HepG2 (cell line): ENCODE measurements around the gene MOV10L1. TPM values are rescaled to one million over a fixed set of nuclear protein-coding genes. Genes with fewer than 3 reads are reported as not detected.
A peak's percentile ranks its signal among the peaks of the same experiment; 100 is the strongest.

ENCODE experiments used
- ARID3A ChIP-seq: IDR thresholded peaks from 2 replicates; pipeline ENCODE4 v1.6.1; 2012; ENCODE audit warnings: low read depth, low read length, improper control_type of control experiment
- CBX5 ChIP-seq: sonication (generic); formaldehyde crosslinking; IDR thresholded peaks from 2 replicates; pipeline ENCODE4 v1.4.0; 2020; ENCODE audit warnings: missing genetic modification reagents, borderline replicate concordance
- FLYWCH1 ChIP-seq: sonication (generic); formaldehyde crosslinking; IDR thresholded peaks from 2 replicates; pipeline ENCODE4 v1.8.1; 2023; ENCODE audit warnings: mild to moderate bottlenecking, missing genetic modification reagents
- FOXJ3 ChIP-seq: sonication (generic); formaldehyde crosslinking; IDR thresholded peaks from 2 replicates; pipeline ENCODE4 v1.4.0; 2020; ENCODE audit warnings: missing genetic modification reagents, mild to moderate bottlenecking, borderline replicate concordance
- GZF1 ChIP-seq: sonication (generic); formaldehyde crosslinking; IDR thresholded peaks from 2 replicates; pipeline ENCODE4 v1.5.1; 2020; ENCODE audit warnings: mild to moderate bottlenecking, missing genetic modification reagents
- MYNN ChIP-seq: sonication (generic); formaldehyde crosslinking; IDR thresholded peaks from 2 replicates; pipeline ENCODE4 v1.4.0; 2020; ENCODE audit warnings: mild to moderate bottlenecking, low read depth, missing genetic modification reagents
- POLR2AphosphoS5 ChIP-seq: IDR thresholded peaks from 2 replicates; pipeline ENCODE4 v1.6.1; 2012; ENCODE audit warnings: low read depth, low read length
- SNAPC5 ChIP-seq: sonication (generic); formaldehyde crosslinking; IDR thresholded peaks from 2 replicates; pipeline ENCODE4 v1.8.1; 2023; ENCODE audit warnings: mild to moderate bottlenecking, missing genetic modification reagents, borderline replicate concordance
- TCF7 ChIP-seq: sonication (generic); IDR thresholded peaks from 2 replicates; pipeline ENCODE4 v1.6.1; 2016; ENCODE audit warnings: antibody characterized with exemption, low read depth
- ZBTB21 ChIP-seq: sonication (generic); formaldehyde crosslinking; IDR thresholded peaks from 2 replicates; pipeline ENCODE4 v1.4.0; 2020; ENCODE audit warnings: missing genetic modification reagents
- ZMAT5 ChIP-seq: sonication (generic); formaldehyde crosslinking; IDR thresholded peaks from 2 replicates; pipeline ENCODE4 v1.5.0; 2020; ENCODE audit warnings: mild to moderate bottlenecking, low read depth, missing genetic modification reagents, borderline replicate concordance
- ZNF446 ChIP-seq: sonication (generic); formaldehyde crosslinking; IDR thresholded peaks from 2 replicates; pipeline ENCODE4 v1.5.0; 2020; ENCODE audit warnings: mild to moderate bottlenecking, missing genetic modification reagents
- polyA plus RNA-seq, 8 experiments: library from polyadenylated mRNA; depleted of rRNA in 3 of 8; stranded (reverse) in 7 of 8; unstranded in 1 of 8; fragments of >200 nt; fragmentation: Illumina TruSeq in 4 of 8; extraction: Trizol in 4 of 8; gene quantifications; 2 replicates each; pipeline versions ENCODE4 v1.2.1 to v1.2.3, GENCODE V29; 2011 to 2016; ENCODE audit warnings: low read depth in 4 of 8, missing spikeins in 1 of 8, mixed read lengths in 1 of 8; ENCODE audit not compliant: insufficient read depth in 1 of 8
- total RNA-seq, 5 experiments: library from RNA; depleted of rRNA; stranded (reverse); fragments of >200 nt; fragmentation: Illumina TruSeq; extraction: Trizol; gene quantifications; 2 replicates each; pipeline ENCODE4 v1.2.3, GENCODE V29; 2016; ENCODE audit warnings: low read depth in 1 of 5
- TF ChIP-seq, protein P1 (sequence below): sonication (generic); formaldehyde crosslinking; IDR thresholded peaks from 2 replicates; pipeline ENCODE4 v1.5.1; 2020; ENCODE audit warnings: mild to moderate bottlenecking, moderate library complexity, missing genetic modification reagents
- TF ChIP-seq, protein P2 (sequence below): sonication (generic); formaldehyde crosslinking; conservative IDR thresholded peaks from 2 replicates; pipeline ENCODE4 v1.4.0; 2020; ENCODE audit warnings: missing genetic modification reagents
- TF ChIP-seq, protein P3 (sequence below): sonication (generic); formaldehyde crosslinking; IDR thresholded peaks from 2 replicates; pipeline ENCODE4 v1.4.0; 2020; ENCODE audit warnings: missing genetic modification reagents
- TF ChIP-seq, protein P4 (sequence below): IDR thresholded peaks from 2 replicates; pipeline ENCODE4 v1.6.1; 2016; ENCODE audit warnings: mild to moderate bottlenecking
- TF ChIP-seq, protein P5 (sequence below): sonication (generic); formaldehyde crosslinking; IDR thresholded peaks from 2 replicates; pipeline ENCODE4 v1.5.1; 2020; ENCODE audit warnings: missing genetic modification reagents, mild to moderate bottlenecking, borderline replicate concordance

MOV10L1 gene
- total and polyA plus RNA-seq, 2 of the 13 experiments (the other 11 are each of a cell fraction or from before 2014, with no cell fraction given), result 0.11 to 0.12 TPM

GRCh38 chr22:50145721-50146438 lies 56.1 kb downstream of the MOV10L1 start (continued):
- TF ChIP-seq, protein P1, sequence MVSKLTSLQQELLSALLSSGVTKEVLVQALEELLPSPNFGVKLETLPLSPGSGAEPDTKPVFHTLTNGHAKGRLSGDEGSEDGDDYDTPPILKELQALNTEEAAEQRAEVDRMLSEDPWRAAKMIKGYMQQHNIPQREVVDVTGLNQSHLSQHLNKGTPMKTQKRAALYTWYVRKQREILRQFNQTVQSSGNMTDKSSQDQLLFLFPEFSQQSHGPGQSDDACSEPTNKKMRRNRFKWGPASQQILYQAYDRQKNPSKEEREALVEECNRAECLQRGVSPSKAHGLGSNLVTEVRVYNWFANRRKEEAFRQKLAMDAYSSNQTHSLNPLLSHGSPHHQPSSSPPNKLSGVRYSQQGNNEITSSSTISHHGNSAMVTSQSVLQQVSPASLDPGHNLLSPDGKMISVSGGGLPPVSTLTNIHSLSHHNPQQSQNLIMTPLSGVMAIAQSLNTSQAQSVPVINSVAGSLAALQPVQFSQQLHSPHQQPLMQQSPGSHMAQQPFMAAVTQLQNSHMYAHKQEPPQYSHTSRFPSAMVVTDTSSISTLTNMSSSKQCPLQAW (CRISPR knock-in tag), result 0 out of 2 replicates have a peak, but pooled peaks have one; percentile 17
- TF ChIP-seq TCF7 (no peak), ZNF446 (CRISPR knock-in tag) (no peak), ZBTB21 (no peak), SNAPC5 (no peak), GZF1 (no peak), FLYWCH1 (CRISPR knock-in tag) (no peak), MYNN (CRISPR knock-in tag) (no peak), POLR2AphosphoS5 (peak; percentile 51), FOXJ3 (CRISPR knock-in tag) (no peak), CBX5 (CRISPR knock-in tag) (no peak), ARID3A (no peak), ZMAT5 (CRISPR knock-in tag) (no peak)
- TF ChIP-seq, protein P2, sequence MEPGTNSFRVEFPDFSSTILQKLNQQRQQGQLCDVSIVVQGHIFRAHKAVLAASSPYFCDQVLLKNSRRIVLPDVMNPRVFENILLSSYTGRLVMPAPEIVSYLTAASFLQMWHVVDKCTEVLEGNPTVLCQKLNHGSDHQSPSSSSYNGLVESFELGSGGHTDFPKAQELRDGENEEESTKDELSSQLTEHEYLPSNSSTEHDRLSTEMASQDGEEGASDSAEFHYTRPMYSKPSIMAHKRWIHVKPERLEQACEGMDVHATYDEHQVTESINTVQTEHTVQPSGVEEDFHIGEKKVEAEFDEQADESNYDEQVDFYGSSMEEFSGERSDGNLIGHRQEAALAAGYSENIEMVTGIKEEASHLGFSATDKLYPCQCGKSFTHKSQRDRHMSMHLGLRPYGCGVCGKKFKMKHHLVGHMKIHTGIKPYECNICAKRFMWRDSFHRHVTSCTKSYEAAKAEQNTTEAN (CRISPR knock-in tag), result no peak
- TF ChIP-seq, protein P3, sequence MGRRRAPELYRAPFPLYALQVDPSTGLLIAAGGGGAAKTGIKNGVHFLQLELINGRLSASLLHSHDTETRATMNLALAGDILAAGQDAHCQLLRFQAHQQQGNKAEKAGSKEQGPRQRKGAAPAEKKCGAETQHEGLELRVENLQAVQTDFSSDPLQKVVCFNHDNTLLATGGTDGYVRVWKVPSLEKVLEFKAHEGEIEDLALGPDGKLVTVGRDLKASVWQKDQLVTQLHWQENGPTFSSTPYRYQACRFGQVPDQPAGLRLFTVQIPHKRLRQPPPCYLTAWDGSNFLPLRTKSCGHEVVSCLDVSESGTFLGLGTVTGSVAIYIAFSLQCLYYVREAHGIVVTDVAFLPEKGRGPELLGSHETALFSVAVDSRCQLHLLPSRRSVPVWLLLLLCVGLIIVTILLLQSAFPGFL, result no peak
- TF ChIP-seq, protein P4, sequence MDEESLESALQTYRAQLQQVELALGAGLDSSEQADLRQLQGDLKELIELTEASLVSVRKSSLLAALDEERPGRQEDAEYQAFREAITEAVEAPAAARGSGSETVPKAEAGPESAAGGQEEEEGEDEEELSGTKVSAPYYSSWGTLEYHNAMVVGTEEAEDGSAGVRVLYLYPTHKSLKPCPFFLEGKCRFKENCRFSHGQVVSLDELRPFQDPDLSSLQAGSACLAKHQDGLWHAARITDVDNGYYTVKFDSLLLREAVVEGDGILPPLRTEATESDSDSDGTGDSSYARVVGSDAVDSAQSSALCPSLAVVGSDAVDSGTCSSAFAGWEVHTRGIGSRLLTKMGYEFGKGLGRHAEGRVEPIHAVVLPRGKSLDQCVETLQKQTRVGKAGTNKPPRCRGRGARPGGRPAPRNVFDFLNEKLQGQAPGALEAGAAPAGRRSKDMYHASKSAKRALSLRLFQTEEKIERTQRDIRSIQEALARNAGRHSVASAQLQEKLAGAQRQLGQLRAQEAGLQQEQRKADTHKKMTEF, result no peak; the same call in 1 of the 2 replicates
- TF ChIP-seq, protein P5, sequence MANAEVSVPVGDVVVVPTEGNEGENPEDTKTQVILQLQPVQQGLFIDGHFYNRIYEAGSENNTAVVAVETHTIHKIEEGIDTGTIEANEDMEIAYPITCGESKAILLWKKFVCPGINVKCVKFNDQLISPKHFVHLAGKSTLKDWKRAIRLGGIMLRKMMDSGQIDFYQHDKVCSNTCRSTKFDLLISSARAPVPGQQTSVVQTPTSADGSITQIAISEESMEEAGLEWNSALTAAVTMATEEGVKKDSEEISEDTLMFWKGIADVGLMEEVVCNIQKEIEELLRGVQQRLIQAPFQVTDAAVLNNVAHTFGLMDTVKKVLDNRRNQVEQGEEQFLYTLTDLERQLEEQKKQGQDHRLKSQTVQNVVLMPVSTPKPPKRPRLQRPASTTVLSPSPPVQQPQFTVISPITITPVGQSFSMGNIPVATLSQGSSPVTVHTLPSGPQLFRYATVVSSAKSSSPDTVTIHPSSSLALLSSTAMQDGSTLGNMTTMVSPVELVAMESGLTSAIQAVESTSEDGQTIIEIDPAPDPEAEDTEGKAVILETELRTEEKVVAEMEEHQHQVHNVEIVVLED (CRISPR knock-in tag), result no peak
